MCF 10A (cell line): ENCODE results near the gene SHROOM3. TPM values are rescaled to one million over a fixed set of nuclear protein-coding genes. Genes with fewer than 3 reads are reported as not detected.

Experiments used
- BruUV-seq: library from RNA; stranded (reverse); fragments of 400-500 nt; replicated peaks from 2 replicates; lab custom pipeline; 2021; lab: Mats Ljungman, UMichigan
- CTCF ChIA-PET: fragments of 300-600 bp; sonication (Branson Sonifier 250); formaldehyde crosslinking; extraction: SDS; loops from one replicate; lab custom pipeline; 2021; ENCODE audit warnings: antibody characterized with exemption, inconsistent platforms; lab: Yijun Ruan, JAX
- POLR2A ChIA-PET: fragments of 300-600, 350-650 bp; sonication (Branson Sonifier 250); formaldehyde crosslinking; extraction: SDS; loops from one replicate; lab custom pipeline; 2020; ENCODE audit warnings: antibody characterized with exemption, inconsistent platforms; lab: Yijun Ruan, JAX
- DNase-seq: peaks from one replicate; pipeline ENCODE4 v3.0.0-alpha.2; 2018; ENCODE audit not compliant: unreplicated experiment
- H3K27ac Mint-ChIP-seq: one replicate; pipeline ENCODE4 v1.8.0; 2022; ENCODE audit warnings: mild to moderate bottlenecking, low read depth, mixed read lengths; ENCODE audit not compliant: unreplicated experiment
- H3K27me3 Mint-ChIP-seq: one replicate; pipeline ENCODE4 v1.8.0; 2022; ENCODE audit warnings: mixed read lengths; ENCODE audit not compliant: insufficient read depth, unreplicated experiment
- H3K36me3 Mint-ChIP-seq: one replicate; pipeline ENCODE4 v1.8.0; 2022; ENCODE audit warnings: mild to moderate bottlenecking, moderate library complexity, mixed read lengths; ENCODE audit not compliant: insufficient read depth, unreplicated experiment
- H3K4me1 Mint-ChIP-seq: one replicate; pipeline ENCODE4 v1.8.0; 2022; ENCODE audit warnings: mixed read lengths; ENCODE audit not compliant: insufficient read depth, unreplicated experiment
- H3K4me3 Mint-ChIP-seq: one replicate; pipeline ENCODE4 v1.8.0; 2022; ENCODE audit warnings: mild to moderate bottlenecking, moderate library complexity, mixed read lengths; ENCODE audit not compliant: unreplicated experiment
- H3K9me3 Mint-ChIP-seq: one replicate; pipeline ENCODE4 v1.8.0; 2022; ENCODE audit warnings: mixed read lengths; ENCODE audit not compliant: unreplicated experiment
- CTCF ChIP-seq: fragments of 200-600 bp; IDR thresholded peaks from one replicate; pipeline ENCODE4 v1.8.0; 2022; ENCODE audit warnings: antibody characterized with exemption, mild to moderate bottlenecking; ENCODE audit not compliant: unreplicated experiment
- intact Hi-C: fragments of 100-400 bp; cut with micrococcal nuclease; formaldehyde crosslinking; loops from 2 replicates; pipeline ENCODE4 v1.14.1; 2022
- total RNA-seq: library from RNA; stranded (reverse); gene quantifications from 2 replicates; pipeline ENCODE4 v1.2.3, GENCODE V29; 2022

Gene SHROOM3
- total RNA-seq, 1 experiment from 2014 or later, result 20.7 TPM

- intact Hi-C loops, result no loop called here
- no peak overlapping the region for H3K4me3 Mint-ChIP-seq
- BruUV-seq, result no TSS peak
- H3K4me1 Mint-ChIP-seq, result no peaks in the 10 kb centered on the region
- ChIA-PET POLR2A (interaction anchor here (0.8 to 1.1 kb wide), 2 partner anchors 9 to 28 kb away, joined by 4 read pairs; no protein-coding TSS in a partner anchor), CTCF (interaction anchor here (0.6 kb wide), 1 partner anchor 137 kb away, joined by 4 read pairs; no protein-coding TSS in a partner anchor)
- H3K27me3 Mint-ChIP-seq, result no peaks in the 10 kb centered on the region
- no peak for TF ChIP-seq CTCF
- no peaks in the 10 kb centered on the region for H3K36me3 Mint-ChIP-seq
- H3K9me3 Mint-ChIP-seq, result peaks cover 6% of the 10 kb centered on the region
- no peak overlapping the region for H3K27ac Mint-ChIP-seq
- DNase-seq, result no peak
Observed at GRCh38 chr4:76809594-76810305, 374.7 kb downstream of the SHROOM3 start.

- ChIA-PET CTCF (interaction anchor here (0.6 to 1.4 kb wide), 2 partner anchors 25 to 128 kb away, joined by 3 read pairs; no protein-coding TSS in a partner anchor), POLR2A (no interaction called here)
- no peaks in the 10 kb centered on the region for H3K36me3 Mint-ChIP-seq
- intact Hi-C loops, result no loop called here
- no peak for TF ChIP-seq CTCF
- DNase-seq, result no peak
- H3K27me3 Mint-ChIP-seq, result no peaks in the 10 kb centered on the region
- no TSS peak for BruUV-seq
- no peak overlapping the region for H3K4me3 Mint-ChIP-seq
- no peak overlapping the region for H3K27ac Mint-ChIP-seq
- no peaks in the 10 kb centered on the region for H3K4me1 Mint-ChIP-seq
- peaks cover 4% of the 10 kb centered on the region for H3K9me3 Mint-ChIP-seq
Observed at GRCh38 chr4:76811604-76812412, 376.8 kb downstream of the SHROOM3 start.

GRCh38 chr4:76813070-76813469, 378.0 kb downstream of the SHROOM3 start:
- intact Hi-C loops, result no loop called here
- Mint-ChIP-seq H3K27ac (no peak overlapping the region), H3K27me3 (no peaks in the 10 kb centered on the region), H3K4me3 (no peak overlapping the region), H3K4me1 (no peaks in the 10 kb centered on the region), H3K36me3 (no peaks in the 10 kb centered on the region), H3K9me3 (no peaks in the 10 kb centered on the region)
- no peak for TF ChIP-seq CTCF
- POLR2A ChIA-PET, result interaction anchor here (0.6 kb wide), 1 partner anchor 82 kb away, joined by 4 read pairs; no protein-coding TSS in a partner anchor
- DNase-seq, result no peak
- no TSS peak for BruUV-seq
- CTCF ChIA-PET, result interaction anchor here (0.5 to 1.4 kb wide), 2 partner anchors 26 to 52 kb away, joined by 3 read pairs; no protein-coding TSS in a partner anchor

GRCh38 chr4:76821641-76822040, 386.6 kb downstream of the SHROOM3 start:
- TF ChIP-seq CTCF, result no peak
- ChIA-PET POLR2A (no interaction called here), CTCF (no interaction called here)
- no peaks in the 10 kb centered on the region for H3K4me1 Mint-ChIP-seq
- peaks cover 8% of the 10 kb centered on the region for H3K9me3 Mint-ChIP-seq
- intact Hi-C loops, result no loop called here
- no peaks in the 10 kb centered on the region for H3K27me3 Mint-ChIP-seq
- H3K4me3 Mint-ChIP-seq, result no peak overlapping the region
- BruUV-seq, result no TSS peak
- no peak overlapping the region for H3K27ac Mint-ChIP-seq
- peaks cover under 1% of the 10 kb centered on the region for H3K36me3 Mint-ChIP-seq
- DNase-seq, result no peak
